OCI-LY7 (cell line): ENCODE data around the gene EGFR. TPM values are rescaled to one million over a fixed set of nuclear protein-coding genes. Genes with fewer than 3 reads are reported as not detected.

Source experiments
- BruUV-seq: library from RNA; stranded (reverse); fragments of 400-500 nt; replicated peaks from 2 replicates; lab custom pipeline; 2021; lab: Mats Ljungman, UMichigan
- CTCF ChIA-PET: fragments of 300-600 bp; sonication (Branson Sonifier 250); formaldehyde crosslinking; loops from one replicate; lab custom pipeline; 2022; ENCODE audit warnings: antibody characterized with exemption; ENCODE audit not compliant: unreplicated experiment; lab: Charles Lee
- POLR2A ChIA-PET: fragments of 300-600 bp; sonication (Branson Sonifier 250); formaldehyde crosslinking; loops from one replicate; lab custom pipeline; 2022; ENCODE audit warnings: antibody characterized with exemption; lab: Charles Lee
- DNase-seq: peaks from one replicate; pipeline ENCODE4 v3.0.0-alpha.2; 2015; ENCODE audit warnings: low spot score
- H2AFZ ChIP-seq: fragments of 200-600 bp; sonication (generic), shearing (Covaris generic); 2 replicates; pipeline ENCODE4 v1.6.1; 2014; ENCODE audit warnings: mild to moderate bottlenecking, antibody characterized with exemption, low read length, moderate library complexity
- H3K27ac ChIP-seq: fragments of 200-600 bp; sonication (generic); 2 replicates; pipeline ENCODE4 v1.5.1; 2014; ENCODE audit warnings: mixed run types, low read depth, mild to moderate bottlenecking, moderate library complexity, low read length, inconsistent platforms; ENCODE audit not compliant: poor library complexity, severe bottlenecking
- H3K36me3 ChIP-seq: fragments of 200-600 bp; sonication (generic); 2 replicates; pipeline ENCODE4 v1.6.1; 2014; ENCODE audit warnings: mild to moderate bottlenecking, antibody characterized with exemption, low read length, moderate library complexity, mixed read lengths; ENCODE audit not compliant: insufficient read depth
- H3K4me1 ChIP-seq: fragments of 200-600 bp; sonication (generic); 2 replicates; pipeline ENCODE4 v1.5.1; 2014; ENCODE audit warnings: mild to moderate bottlenecking, low read length; ENCODE audit not compliant: insufficient read depth, poor library complexity, severe bottlenecking
- H3K4me2 ChIP-seq: fragments of 200-600 bp; sonication (generic); 2 replicates; pipeline ENCODE4 v1.6.1; 2014; ENCODE audit warnings: mild to moderate bottlenecking, low read length
- H3K4me3 ChIP-seq: fragments of 200-600 bp; sonication (generic); 2 replicates; pipeline ENCODE4 v1.5.1; 2014; ENCODE audit warnings: mild to moderate bottlenecking, low read depth, low read length; ENCODE audit not compliant: poor library complexity, severe bottlenecking
- H3K79me2 ChIP-seq: fragments of 200-600 bp; sonication (generic); 2 replicates; pipeline ENCODE4 v1.6.1; 2016; ENCODE audit warnings: low read depth, mild to moderate bottlenecking, low read length, moderate library complexity, mixed read lengths; ENCODE audit not compliant: insufficient read depth
- H3K9me2 ChIP-seq: fragments of 200-600 bp; sonication (generic); 2 replicates; pipeline ENCODE4 v1.6.1; 2016; ENCODE audit warnings: mild to moderate bottlenecking, low read length, mixed read lengths; ENCODE audit not compliant: insufficient read depth
- H3K9me3 ChIP-seq: fragments of 200-600 bp; sonication (generic); 2 replicates; pipeline ENCODE4 v1.6.1; 2014; ENCODE audit warnings: mild to moderate bottlenecking, mixed run types, low read length, mixed read lengths
- H4K20me1 ChIP-seq: fragments of 200-600 bp; sonication (generic); 2 replicates; pipeline ENCODE4 v1.6.1; 2014; ENCODE audit warnings: mild to moderate bottlenecking, antibody characterized with exemption, low read length, moderate library complexity, mixed read lengths; ENCODE audit not compliant: insufficient read depth
- EZH2phosphoT487 ChIP-seq: fragments of 200-600 bp; sonication (generic); IDR thresholded peaks from 2 replicates; pipeline ENCODE4 v1.6.1; 2018; ENCODE audit warnings: low read depth, borderline replicate concordance, mild to moderate bottlenecking, mixed run types, antibody characterized with exemption, low read length, moderate library complexity, mixed read lengths
- intact Hi-C: fragments of 100-400 bp; cut with micrococcal nuclease; formaldehyde crosslinking; loops from one replicate; pipeline ENCODE4 v1.10.0; 2022; ENCODE audit not compliant: unreplicated experiment
- total RNA-seq, 2 experiments: library from RNA; depleted of rRNA in 1 of 2; stranded (reverse); fragments of >200 nt in 1 of 2; shearing (Covaris generic) in 1 of 2; gene quantifications; 2 replicates each; pipeline ENCODE4 v1.2.3, GENCODE V29; 2014 to 2022
- TF ChIP-seq, protein P1 (sequence below): fragments of 200-600 bp; sonication (generic); conservative IDR thresholded peaks from 2 replicates; pipeline ENCODE4 v1.5.1; 2014; ENCODE audit warnings: mild to moderate bottlenecking, antibody characterized with exemption, low read length, moderate library complexity, mixed read lengths

The EGFR gene
- total RNA-seq, 2 experiments from 2014 or later, result 0.27 TPM; not detected in 1

- intact Hi-C loops, result no loop called here
- Histone ChIP-seq H3K4me2 (no peak overlapping the region), H3K36me3 (no peaks in the 10 kb centered on the region), H3K4me1 (no peaks in the 10 kb centered on the region), H3K4me3 (no peak overlapping the region), H3K27ac (no peak overlapping the region), H3K9me2 (no peaks in the 10 kb centered on the region), H3K79me2 (no peaks in the 10 kb centered on the region), H2AFZ (no peak overlapping the region), H4K20me1 (no peaks in the 10 kb centered on the region), H3K9me3 (no peaks in the 10 kb centered on the region)
- TF ChIP-seq EZH2phosphoT487, result no peak
- no peak for DNase-seq
- ChIA-PET POLR2A (interaction anchor here (0.7 kb wide), 1 partner anchor 31 kb away, joined by 3 read pairs; no protein-coding TSS in a partner anchor), CTCF (no interaction called here)
- BruUV-seq, result no TSS peak
These were observed 175.7 kb downstream of the EGFR start for GRCh38 chr7:55194522-55194921.

GRCh38 chr7:55198634-55199392 is 180.0 kb downstream of the EGFR start:
- H2AFZ ChIP-seq, result no peak overlapping the region
- H3K79me2 ChIP-seq, result no peaks in the 10 kb centered on the region
- no peak overlapping the region for H3K4me2 ChIP-seq
- no peak overlapping the region for H3K27ac ChIP-seq
- H3K9me3 ChIP-seq, result no peaks in the 10 kb centered on the region
- DNase-seq, result no peak
- H3K36me3 ChIP-seq, result no peaks in the 10 kb centered on the region
- intact Hi-C loops, result no loop called here
- no peaks in the 10 kb centered on the region for H3K9me2 ChIP-seq
- no peak overlapping the region for H3K4me3 ChIP-seq
- no TSS peak for BruUV-seq
- ChIA-PET CTCF (no interaction called here), POLR2A (no interaction called here)
- TF ChIP-seq, protein P1, sequence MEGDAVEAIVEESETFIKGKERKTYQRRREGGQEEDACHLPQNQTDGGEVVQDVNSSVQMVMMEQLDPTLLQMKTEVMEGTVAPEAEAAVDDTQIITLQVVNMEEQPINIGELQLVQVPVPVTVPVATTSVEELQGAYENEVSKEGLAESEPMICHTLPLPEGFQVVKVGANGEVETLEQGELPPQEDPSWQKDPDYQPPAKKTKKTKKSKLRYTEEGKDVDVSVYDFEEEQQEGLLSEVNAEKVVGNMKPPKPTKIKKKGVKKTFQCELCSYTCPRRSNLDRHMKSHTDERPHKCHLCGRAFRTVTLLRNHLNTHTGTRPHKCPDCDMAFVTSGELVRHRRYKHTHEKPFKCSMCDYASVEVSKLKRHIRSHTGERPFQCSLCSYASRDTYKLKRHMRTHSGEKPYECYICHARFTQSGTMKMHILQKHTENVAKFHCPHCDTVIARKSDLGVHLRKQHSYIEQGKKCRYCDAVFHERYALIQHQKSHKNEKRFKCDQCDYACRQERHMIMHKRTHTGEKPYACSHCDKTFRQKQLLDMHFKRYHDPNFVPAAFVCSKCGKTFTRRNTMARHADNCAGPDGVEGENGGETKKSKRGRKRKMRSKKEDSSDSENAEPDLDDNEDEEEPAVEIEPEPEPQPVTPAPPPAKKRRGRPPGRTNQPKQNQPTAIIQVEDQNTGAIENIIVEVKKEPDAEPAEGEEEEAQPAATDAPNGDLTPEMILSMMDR, result no peak
- no peak for TF ChIP-seq EZH2phosphoT487
- H4K20me1 ChIP-seq, result no peaks in the 10 kb centered on the region
- no peaks in the 10 kb centered on the region for H3K4me1 ChIP-seq

GRCh38 chr7:55199418-55199817 is 180.6 kb downstream of the EGFR start:
- TF ChIP-seq, protein P1, result no peak
- no peak for TF ChIP-seq EZH2phosphoT487
- no peaks in the 10 kb centered on the region for H3K4me1 ChIP-seq
- intact Hi-C loops, result no loop called here
- DNase-seq, result no peak
- H3K4me2 ChIP-seq, result no peak overlapping the region
- H3K79me2 ChIP-seq, result no peaks in the 10 kb centered on the region
- no peaks in the 10 kb centered on the region for H3K9me3 ChIP-seq
- no peak overlapping the region for H3K4me3 ChIP-seq
- ChIA-PET POLR2A (interaction anchor here (0.6 kb wide), 1 partner anchor 1397 kb away, joined by 3 read pairs; no protein-coding TSS in a partner anchor), CTCF (no interaction called here)
- no peak overlapping the region for H2AFZ ChIP-seq
- H3K9me2 ChIP-seq, result no peaks in the 10 kb centered on the region
- no peak overlapping the region for H3K27ac ChIP-seq
- BruUV-seq, result no TSS peak
- no peaks in the 10 kb centered on the region for H3K36me3 ChIP-seq
- H4K20me1 ChIP-seq, result no peaks in the 10 kb centered on the region
